Middle frontal gyrus (tissue), 1 donor: Measurements from ENCODE around the gene CLTCL1.

ENCODE experiments used
- DNase-seq: peaks from one replicate; pipeline ENCODE4 v3.0.0-alpha.2; 2015; ENCODE audit warnings: low spot score; ENCODE audit errors: extremely low spot score

CLTCL1 gene

GRCh38 chr22:19253143-19253542 lies 38.4 kb downstream of the CLTCL1 start:
- no peak for DNase-seq

- DNase-seq, result no peak
Measured at GRCh38 chr22:19244600-19245352, 46.7 kb downstream of the CLTCL1 start.

GRCh38 chr22:19242699-19243098 lies 48.8 kb downstream of the CLTCL1 start:
- DNase-seq, result no peak

- DNase-seq, result no peak
Measured at GRCh38 chr22:19241593-19241906, 50.0 kb downstream of the CLTCL1 start.

- DNase-seq, result no peak
Measured at GRCh38 chr22:19240813-19241592, 50.5 kb downstream of the CLTCL1 start.

GRCh38 chr22:19239464-19239863 lies 52.1 kb downstream of the CLTCL1 start:
- no peak for DNase-seq

DNA sequence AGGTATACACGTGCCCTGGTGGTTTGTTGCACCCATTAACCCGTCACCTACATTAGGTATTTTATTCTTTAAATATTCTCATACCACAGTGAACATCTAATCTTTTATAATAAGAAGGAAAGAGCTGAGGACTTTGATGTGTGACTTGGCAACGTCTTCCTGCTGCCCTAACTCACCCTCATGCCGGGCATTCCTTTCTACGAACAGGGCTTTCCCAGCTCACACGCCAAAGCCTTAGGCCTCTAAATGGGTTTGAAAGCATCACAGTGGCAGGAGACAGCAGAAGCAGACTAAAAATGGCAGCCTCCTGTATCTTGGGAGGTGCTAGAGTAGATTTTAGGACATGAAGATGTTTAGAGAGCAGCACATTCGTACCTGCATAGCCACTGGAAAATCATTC lies 52.6 kb downstream of the CLTCL1 start:
- no peak for DNase-seq

DNA sequence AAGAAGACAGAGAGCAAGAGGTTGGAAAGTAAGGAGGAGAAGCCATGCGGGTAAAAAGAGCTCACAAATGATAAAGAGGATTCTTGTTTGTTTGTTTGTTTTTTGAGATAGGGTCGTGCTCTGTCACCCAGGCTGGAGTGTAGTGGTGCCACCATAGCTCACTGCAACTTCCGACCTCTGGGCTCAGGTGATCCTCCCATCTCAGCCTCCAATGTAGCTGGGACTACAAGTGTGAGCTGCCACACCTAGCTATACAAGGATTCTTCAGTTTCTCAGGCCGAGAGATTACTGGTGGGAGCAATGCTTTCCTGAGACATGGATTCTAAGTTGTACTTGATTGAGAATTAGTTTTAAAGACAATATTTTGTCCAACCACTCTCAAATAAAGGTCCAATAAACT lies 55.6 kb downstream of the CLTCL1 start:
- DNase-seq, result no peak

- DNase-seq, result no peak
Measured at GRCh38 chr22:19234126-19234896, 57.2 kb downstream of the CLTCL1 start.

GRCh38 chr22:19233189-19233661 lies 58.3 kb downstream of the CLTCL1 start:
- no peak for DNase-seq

DNA sequence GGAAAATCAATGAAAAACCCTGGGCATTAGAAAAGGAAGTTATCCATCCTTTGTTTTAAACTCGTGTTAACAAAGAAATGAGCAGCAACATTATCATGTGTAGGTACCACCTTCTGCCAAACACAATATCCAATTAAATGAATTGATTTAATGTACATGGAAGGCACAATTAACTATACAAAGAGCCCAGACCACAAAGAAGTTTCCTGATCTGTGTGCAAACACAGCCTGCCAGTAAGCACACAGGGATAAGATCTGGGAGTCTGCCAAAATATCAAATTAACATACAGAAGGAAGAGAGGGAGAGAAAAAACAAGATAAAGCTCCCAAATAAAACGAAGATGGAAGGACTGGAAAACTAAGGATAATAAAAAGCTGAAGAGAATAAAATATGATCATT lies 58.9 kb downstream of the CLTCL1 start:
- no peak for DNase-seq

DNA sequence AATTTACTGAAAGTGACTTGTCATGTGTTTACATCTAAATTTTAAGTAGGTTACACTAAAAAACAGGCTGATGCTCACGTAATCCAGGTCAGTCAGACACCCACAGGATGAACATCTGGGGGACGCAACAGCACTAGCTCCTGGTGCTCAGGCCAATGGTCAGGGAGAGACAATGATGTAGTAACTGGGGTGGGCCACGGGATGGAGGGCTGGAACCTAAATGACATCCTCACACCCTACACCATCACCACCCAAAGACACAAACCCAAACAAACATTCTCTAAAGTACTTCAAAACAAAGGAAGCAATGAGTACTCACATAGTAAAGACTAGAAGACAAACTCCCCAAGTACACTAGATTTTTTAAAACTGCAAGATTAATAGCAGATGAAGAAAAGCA lies 59.5 kb downstream of the CLTCL1 start:
- no peak for DNase-seq

- DNase-seq, result no peak
Measured at GRCh38 chr22:19229600-19229999, 61.9 kb downstream of the CLTCL1 start.

DNA sequence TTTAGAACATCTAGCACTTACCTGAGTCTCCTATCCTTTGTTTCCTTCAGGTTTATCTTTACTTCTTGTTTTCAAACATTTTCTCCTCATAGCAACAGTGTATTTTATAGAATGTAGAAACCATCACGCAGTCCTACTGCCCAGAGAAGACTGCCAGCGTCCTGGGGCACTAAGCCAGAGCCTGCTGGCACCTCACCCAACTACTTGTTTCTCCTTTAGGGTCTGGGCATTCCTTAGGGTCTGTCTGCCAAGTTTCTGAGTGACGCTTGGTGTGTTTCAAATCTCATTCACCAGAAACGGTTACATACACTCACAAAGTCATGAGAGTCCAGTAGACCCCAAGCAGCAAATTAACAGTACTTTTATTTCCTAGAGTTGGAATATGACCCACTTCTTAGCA lies 63.3 kb downstream of the CLTCL1 start:
- no peak for DNase-seq

DNA sequence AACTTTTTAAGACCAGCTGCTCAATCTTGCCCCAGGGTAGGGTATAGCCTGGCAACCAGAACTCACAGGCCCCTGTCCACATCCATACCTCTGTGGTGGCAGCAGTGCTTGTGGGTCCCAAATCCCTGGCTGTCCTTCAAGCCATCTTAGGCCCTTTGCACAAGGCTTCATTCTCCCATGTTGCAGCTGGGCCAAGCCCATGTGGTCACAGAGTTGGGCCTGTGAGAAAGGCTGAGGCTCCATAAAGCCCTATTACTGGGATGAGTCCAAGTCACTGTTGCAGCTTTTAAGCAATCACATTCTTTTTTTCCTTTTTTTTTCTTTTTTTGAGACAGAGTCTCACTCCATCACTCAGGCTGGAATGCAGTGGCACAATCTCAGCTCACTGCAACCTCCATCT lies 65.1 kb downstream of the CLTCL1 start:
- DNase-seq, result no peak

- no peak for DNase-seq
Measured at GRCh38 chr22:19225560-19225959, 66.0 kb downstream of the CLTCL1 start.

DNA sequence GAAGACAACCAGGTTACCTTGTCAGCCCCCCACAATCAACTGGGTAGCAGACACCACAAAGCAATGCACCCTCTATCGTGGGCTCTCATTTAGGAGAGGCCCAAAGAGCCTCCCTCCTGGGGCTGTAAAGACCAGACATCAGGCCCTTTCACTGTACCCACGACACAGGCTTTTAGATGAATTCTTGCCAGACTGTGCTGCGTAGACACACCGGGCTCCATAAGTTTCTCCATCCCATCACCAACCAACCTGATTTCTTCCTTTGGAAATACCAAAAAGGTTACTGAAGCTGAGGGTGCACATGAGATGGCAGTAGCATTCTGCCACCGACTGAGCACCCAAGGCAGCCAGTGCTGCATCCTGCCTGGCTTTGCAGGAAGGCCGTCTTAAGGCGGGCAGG lies 66.5 kb downstream of the CLTCL1 start:
- DNase-seq, result no peak

DNA sequence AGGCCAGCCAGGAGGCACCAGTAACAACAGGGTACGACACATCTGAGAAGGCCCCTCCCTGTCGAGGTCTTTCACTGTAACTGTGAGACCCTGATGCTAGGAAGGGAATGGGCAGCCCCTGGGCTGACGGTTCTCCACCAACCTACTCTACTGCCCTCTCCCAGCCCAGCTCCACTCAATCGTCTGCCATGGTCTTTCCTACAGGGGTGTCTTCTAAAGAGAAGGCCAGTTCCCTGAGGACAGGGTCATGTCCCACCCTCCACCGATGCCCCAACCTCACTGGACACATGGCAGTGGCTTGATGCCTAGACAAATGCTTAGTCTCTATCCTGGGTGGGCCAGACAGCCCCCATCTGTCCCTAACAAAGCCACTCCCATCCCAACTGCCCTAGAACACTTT lies 67.0 kb downstream of the CLTCL1 start:
- DNase-seq, result no peak

GRCh38 chr22:19223617-19224016 lies 67.9 kb downstream of the CLTCL1 start:
- no peak for DNase-seq

DNA sequence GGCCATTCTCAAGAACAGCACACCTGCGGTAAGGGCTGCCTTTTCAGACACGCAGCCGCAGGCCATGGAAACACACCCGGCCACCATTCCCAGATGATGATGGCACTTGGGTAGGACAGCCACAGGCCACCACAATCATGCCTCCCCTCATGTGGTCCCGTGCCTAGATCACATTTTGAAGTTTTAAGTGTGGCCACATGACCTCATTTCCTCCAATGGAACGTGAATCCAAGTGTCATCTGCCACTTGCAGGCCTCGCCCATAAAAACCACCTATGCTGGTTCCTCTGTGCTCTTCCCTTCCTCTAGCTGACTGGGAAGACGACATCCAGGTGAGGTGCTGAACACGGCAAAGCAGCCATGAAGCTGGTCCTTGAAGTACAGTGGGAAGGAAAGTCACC lies 68.4 kb downstream of the CLTCL1 start:
- no peak for DNase-seq

DNA sequence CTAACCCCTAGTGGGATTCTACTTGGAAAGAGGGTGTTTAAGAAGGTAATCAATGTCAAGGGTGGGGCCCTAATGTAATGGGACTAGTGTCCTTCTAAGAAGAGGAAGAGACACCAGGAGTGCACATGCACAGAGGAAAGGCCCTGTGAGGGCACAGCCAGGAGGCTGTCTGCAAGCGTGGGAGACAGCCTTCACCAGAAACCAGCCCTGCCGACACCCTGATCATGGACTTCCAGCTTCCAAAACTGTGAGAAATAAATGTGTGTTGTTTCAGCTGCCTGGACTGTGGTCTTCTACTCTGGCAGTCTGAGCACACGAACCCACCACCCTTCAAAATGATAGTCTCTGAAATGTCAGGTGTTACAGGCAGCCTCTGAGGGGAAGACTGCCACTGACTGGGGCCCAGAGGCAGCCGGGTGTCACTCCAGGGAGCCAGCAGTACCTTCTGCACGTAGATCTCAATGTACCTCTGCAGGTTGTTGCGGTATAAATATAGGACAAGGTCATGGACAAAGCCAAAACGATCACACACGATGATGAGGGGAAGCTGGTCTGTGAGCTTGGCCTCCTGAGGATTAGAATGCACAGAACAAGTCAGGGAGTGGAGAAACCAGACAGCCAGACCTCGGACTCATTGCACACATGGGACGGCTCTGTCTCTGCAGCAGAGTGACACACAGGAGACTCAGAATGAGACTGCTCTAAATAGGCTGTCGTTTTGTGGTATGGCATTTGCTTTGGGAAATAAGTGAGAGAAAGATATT lies 69.1 kb downstream of the CLTCL1 start:
- no peak for DNase-seq
